GM12878 (cell line): Measurements from ENCODE around the gene DTD1. TPM values are rescaled to one million over a fixed set of nuclear protein-coding genes. Genes with fewer than 3 reads are reported as not detected.

Experiments used
- ATAC-seq: fragments of 200-7000 bp; cut with Tn5 transposase; 3 replicates; pipeline ENCODE4 v1.9.1; 2020; ENCODE audit warnings: mild to moderate bottlenecking, moderate library complexity
- BruUV-seq: library from RNA; stranded (reverse); fragments of 400-500 nt; replicated peaks from 2 replicates; lab custom pipeline; 2021; lab: Mats Ljungman, UMichigan
- CTCF ChIA-PET: fragments of 300-600 bp; sonication (Branson Sonifier 250); formaldehyde crosslinking; extraction: SDS; loops from one replicate; lab custom pipeline; 2021; ENCODE audit warnings: inconsistent platforms; lab: Yijun Ruan, JAX
- POLR2A ChIA-PET: fragments of 350-600 bp; formaldehyde crosslinking; extraction: SDS; loops from one replicate; lab custom pipeline; 2021; ENCODE audit warnings: inconsistent platforms; lab: Charles Lee
- RAD21 ChIA-PET: fragments of 300-600 bp; sonication (Branson Sonifier 250); formaldehyde crosslinking; loops from one replicate; lab custom pipeline; 2023; ENCODE audit warnings: antibody characterized with exemption; ENCODE audit not compliant: unreplicated experiment; lab: Charles Lee
- SMC1A ChIA-PET: fragments of 300-600 bp; sonication (Branson Sonifier 250); formaldehyde crosslinking; loops from one replicate; lab custom pipeline; 2023; ENCODE audit not compliant: unreplicated experiment, uncharacterized antibody; lab: Charles Lee
- DNase-seq: peaks from one replicate; pipeline ENCODE4 v3.0.0-alpha.2; 2011; ENCODE audit warnings: low read depth, low spot score
- FAIRE-seq: peaks from 3 replicates; lab custom pipeline; 2011; peaks lifted over from hg19 to GRCh38; lab: Jason Lieb, UNC
- H2AFZ ChIP-seq: 2 replicates; pipeline ENCODE4 v1.6.0; 2011; ENCODE audit warnings: low read depth, low read length, control low read depth; ENCODE audit not compliant: control insufficient read depth
- H3K27ac ChIP-seq: 2 replicates; pipeline ENCODE4 v1.5.1; 2011; ENCODE audit warnings: control low read depth; ENCODE audit not compliant: control insufficient read depth, insufficient read depth
- H3K27me3 ChIP-seq, 2 experiments: replicated peaks in 1 of 2; 2 replicates each; pipeline versions ENCODE4 v1.6.0 to v1.6.1; 2011; ENCODE audit warnings: low read length in 1 of 2; ENCODE audit not compliant: control insufficient read depth in 2 of 2, insufficient read depth in 2 of 2
- H3K36me3 ChIP-seq, 2 experiments: 2 replicates each; pipeline ENCODE4 v1.5.1; 2011; ENCODE audit warnings: low read length in 1 of 2; ENCODE audit not compliant: control insufficient read depth in 2 of 2, insufficient read depth in 2 of 2
- H3K4me1 ChIP-seq: 2 replicates; pipeline ENCODE4 v1.6.1; 2011; ENCODE audit warnings: mild to moderate bottlenecking, low read length, moderate library complexity, mixed read lengths; ENCODE audit not compliant: control insufficient read depth, insufficient read depth
- H3K4me2 ChIP-seq: 2 replicates; pipeline ENCODE4 v1.6.0; 2011; ENCODE audit warnings: control low read depth; ENCODE audit not compliant: control insufficient read depth, insufficient read depth
- H3K4me3 ChIP-seq: fragments of 200-600 bp; sonication (generic); 2 replicates; pipeline ENCODE4 v1.5.1; 2016
- H3K79me2 ChIP-seq: 2 replicates; pipeline ENCODE4 v1.6.0; 2011; ENCODE audit warnings: low read length; ENCODE audit not compliant: control insufficient read depth, insufficient read depth
- H3K9ac ChIP-seq: 2 replicates; pipeline ENCODE4 v1.8.0; 2011; ENCODE audit warnings: low read length, control low read depth, mixed read lengths; ENCODE audit not compliant: control insufficient read depth, insufficient read depth
- H3K9me3 ChIP-seq: replicated peaks from 3 replicates; pipeline ENCODE4 v1.5.1; 2011; ENCODE audit warnings: mild to moderate bottlenecking, low read length; ENCODE audit not compliant: control insufficient read depth, insufficient read depth
- H4K20me1 ChIP-seq: 2 replicates; pipeline ENCODE4 v1.6.0; 2011; ENCODE audit not compliant: control insufficient read depth, insufficient read depth
- BCL3 ChIP-seq: IDR thresholded peaks from 2 replicates; pipeline ENCODE4 v1.6.1; 2011; ENCODE audit warnings: borderline replicate concordance, low read depth, mild to moderate bottlenecking, moderate library complexity, low read length; ENCODE audit not compliant: insufficient read depth, poor library complexity, severe bottlenecking
- EGR1 ChIP-seq, 2 experiments: IDR thresholded peaks; 1 replicate in 1 of 2; 2 replicates in 1 of 2; pipeline ENCODE4 v1.6.1; 2011 to 2012; ENCODE audit warnings: low read depth in 2 of 2, low read length in 2 of 2, borderline replicate concordance in 1 of 2, mild to moderate bottlenecking in 1 of 2, moderate library complexity in 1 of 2
- ESRRA ChIP-seq: IDR thresholded peaks from 2 replicates; pipeline ENCODE4 v1.6.1; 2012; ENCODE audit warnings: mild to moderate bottlenecking, low read length, improper control_type of control experiment
- GATAD2B ChIP-seq: fragments of 450-650 bp; conservative IDR thresholded peaks from 2 replicates; pipeline ENCODE4 v1.6.1; 2017; ENCODE audit warnings: low read depth, mild to moderate bottlenecking, moderate library complexity
- HSF1 ChIP-seq: fragments of 150-350 bp; IDR thresholded peaks from 2 replicates; pipeline ENCODE4 v1.6.1; 2014; ENCODE audit warnings: mild to moderate bottlenecking, low read depth, low read length
- IKZF1 ChIP-seq: fragments of 450-650 bp; conservative IDR thresholded peaks from 2 replicates; pipeline ENCODE4 v1.6.1; 2017; ENCODE audit warnings: antibody characterized with exemption, mild to moderate bottlenecking
- JUNB ChIP-seq: IDR thresholded peaks from 2 replicates; pipeline ENCODE4 v1.6.1; 2016; ENCODE audit warnings: antibody characterized with exemption, mild to moderate bottlenecking
- KDM1A ChIP-seq: fragments of 200-600 bp; sonication (generic); IDR thresholded peaks from 2 replicates; pipeline ENCODE4 v1.6.1; 2016; ENCODE audit warnings: borderline replicate concordance
- MYC ChIP-seq: IDR thresholded peaks from 2 replicates; pipeline ENCODE4 v1.6.1; 2011; ENCODE audit warnings: mild to moderate bottlenecking, low read length, moderate library complexity, inconsistent platforms; ENCODE audit not compliant: insufficient read depth, insufficient replicate concordance, insufficient read length, severe bottlenecking
- NFIC ChIP-seq: IDR thresholded peaks from 2 replicates; pipeline ENCODE4 v1.6.1; 2012; ENCODE audit warnings: low read depth, mild to moderate bottlenecking, inconsistent platforms, low read length, moderate library complexity
- NFYB ChIP-seq: IDR thresholded peaks from 2 replicates; pipeline ENCODE4 v1.6.1; 2011; ENCODE audit warnings: low read depth, mild to moderate bottlenecking, low read length, improper control_type of control experiment, moderate library complexity; ENCODE audit not compliant: insufficient read depth
- POLR2AphosphoS5 ChIP-seq: IDR thresholded peaks from 2 replicates; pipeline ENCODE4 v1.6.1; 2011; ENCODE audit warnings: mild to moderate bottlenecking, low read length, inconsistent platforms
- RELA ChIP-seq: fragments of 450-650 bp; IDR thresholded peaks from 2 replicates; pipeline ENCODE4 v1.8.0; 2014; ENCODE audit warnings: borderline replicate concordance; ENCODE audit not compliant: partially characterized antibody
- STAT3 ChIP-seq: IDR thresholded peaks from 2 replicates; pipeline ENCODE4 v1.6.1; 2011; ENCODE audit warnings: low read depth, low read length, improper control_type of control experiment
- YBX1 ChIP-seq: fragments of 450-650 bp; IDR thresholded peaks from 2 replicates; pipeline ENCODE4 v1.6.1; 2016; ENCODE audit warnings: antibody characterized with exemption
- WGBS: methylation state at CpG from one replicate; pipeline ENCODE4 v1.1.6; 2016; ENCODE audit warnings: low lambda C conversion rate; ENCODE audit not compliant: insufficient replicate concordance, insufficient coverage; ENCODE audit errors: missing lambda C conversion rate; 5-methylcytosine and 5-hydroxymethylcytosine counted together
- in situ Hi-C: fragments of 300-500 bp; cut with MboI; formaldehyde crosslinking; loops from 9 replicates; pipeline ENCODE4 v1.14.3; 2018; ENCODE audit warnings: mixed read lengths
- intact Hi-C: fragments of 100-400 bp; cut with micrococcal nuclease; formaldehyde crosslinking; loops from one replicate; pipeline ENCODE4 v1.14.2; 2022; ENCODE audit not compliant: unreplicated experiment
- polyA plus RNA-seq, 11 experiments: library from polyadenylated mRNA; depleted of rRNA in 4 of 11; unstranded in 6 of 11; stranded (reverse) in 5 of 11; fragments of >200 nt; fragmentation: Nextera tagmentation in 4 of 11; fragmentation: Illumina TruSeq in 1 of 11; extraction: Ambion mirVana in 4 of 11; extraction: Trizol in 1 of 11; gene quantifications; 1 replicate in 1 of 11; 2 replicates in 10 of 11; pipeline versions ENCODE4 v1.2.1 to v1.2.3, GENCODE V29; 2011 to 2016; ENCODE audit warnings: inconsistent platforms in 2 of 11, missing spikeins in 2 of 11, low read depth in 1 of 11
- total RNA-seq, 4 experiments: library from RNA; depleted of rRNA in 3 of 4; stranded (reverse); fragments of >200 nt in 3 of 4; fragmentation: Illumina TruSeq in 1 of 4; extraction: Trizol in 1 of 4; gene quantifications; 2 replicates each; pipeline versions ENCODE4 v1.2.1 to v1.2.3, GENCODE V29; 2013 to 2021
- TF ChIP-seq, protein P1 (sequence below): IDR thresholded peaks from 2 replicates; pipeline ENCODE4 v1.6.1; 2011; ENCODE audit warnings: low read depth, mild to moderate bottlenecking, low read length, moderate library complexity, borderline replicate concordance; ENCODE audit errors: extremely low read depth
- TF ChIP-seq, protein P2 (sequence below): IDR thresholded peaks from 2 replicates; pipeline ENCODE4 v1.6.1; 2012; ENCODE audit warnings: low read depth, low read length, improper control_type of control experiment

DTD1 gene
- total and polyA plus RNA-seq, 10 of the 15 experiments (the other 5 are each of a cell fraction or from before 2014, with no cell fraction given): 24.3 to 99.8 (median 63.3) TPM

DNA sequence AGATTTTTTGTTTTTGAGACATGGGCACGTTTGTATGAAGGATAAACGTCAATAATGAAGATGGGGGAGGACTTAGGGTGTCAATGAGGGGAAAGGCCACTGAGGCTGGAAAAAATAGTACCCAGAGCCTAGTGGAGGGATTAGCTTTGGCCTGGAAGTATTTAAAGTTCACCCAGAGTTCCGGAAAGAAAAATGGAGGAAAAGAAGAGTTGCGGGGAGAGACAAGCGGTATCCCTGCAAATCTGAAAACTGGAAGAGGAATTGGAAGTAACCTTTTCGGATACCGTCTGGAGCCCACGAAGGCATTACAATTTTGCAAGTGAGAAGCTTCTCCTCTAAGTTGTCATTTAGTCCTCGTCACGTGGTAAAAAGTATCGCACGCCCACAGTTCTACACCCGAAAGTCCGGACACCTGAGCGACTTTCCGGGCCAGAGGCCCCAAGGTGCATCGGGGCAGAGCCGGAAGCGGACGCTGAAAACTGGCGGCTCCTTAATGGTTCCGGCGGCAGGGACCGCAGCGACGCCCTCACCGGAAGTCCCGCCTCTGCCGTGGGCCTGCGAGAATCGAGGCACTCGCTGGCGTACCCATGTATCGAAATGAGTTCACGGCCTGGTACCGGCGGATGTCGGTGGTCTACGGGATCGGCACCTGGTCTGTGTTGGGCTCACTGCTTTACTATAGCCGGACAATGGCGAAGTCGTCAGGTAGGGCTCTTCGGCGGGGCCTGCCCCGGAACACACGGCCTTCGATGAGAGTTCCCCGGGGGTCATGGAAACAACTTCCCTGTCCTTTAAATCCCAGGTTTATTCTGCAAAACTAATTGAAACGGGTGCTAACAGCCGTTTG lies 20.7 kb upstream of the DTD1 start, which contains the start of gene SMIM26:
TSS of gene SMIM26 (plus strand) at position 541 of the 847 bp plus-strand sequence. CDS start at position 588, 47 bp downstream.
- peak within 1 kb of the TSS; percentile 78 for H3K27ac ChIP-seq
- no peaks in the 10 kb centered on the region for H3K27me3 ChIP-seq
- H3K4me2 ChIP-seq: peak within 1 kb of the TSS; percentile 84
- intact Hi-C loops: loop anchor here (2.0 kb wide), 4 partner anchors 20 to 154 kb away; partner anchors contain the start of genes RBBP9 and SEC23B
- H3K9ac ChIP-seq: peak within 1 kb of the TSS; percentile 83
- ChIA-PET SMC1A (interaction anchor here (1.3 to 1.7 kb wide), 3 partner anchors 10 to 100 kb away, joined by 4 to 6 read pairs (median 4); partner anchors contain the start of genes DZANK1 and POLR3F), RAD21 (interaction anchor here (1.6 to 1.7 kb wide), 2 partner anchors 21 to 60 kb away, joined by 3 to 8 read pairs; partner anchors contain the start of gene SEC23B), POLR2A (interaction anchor here (0.8 to 1.2 kb wide), 5 partner anchors 22 to 123 kb away, joined by 3 to 7 read pairs (median 3); partner anchors contain the start of genes RBBP9 and SEC23B), CTCF (interaction anchor here (0.8 to 1.1 kb wide), 3 partner anchors 22 to 72 kb away, joined by 3 read pairs; no protein-coding TSS in a partner anchor)
- peak; percentile 80 for DNase-seq
- peak within 1 kb of the TSS; percentile 87 for H2AFZ ChIP-seq
- peak; percentile 100 for ATAC-seq
- peaks cover 4% of the 10 kb centered on the region; the same call in 1 of the 2 replicates for H3K4me1 ChIP-seq
- H3K4me3 ChIP-seq: peak within 1 kb of the TSS; percentile 98
- 2% methylated on average over 51 of the region's 51 CpGs for WGBS
- in situ Hi-C loops: no loop called here
- H3K79me2 ChIP-seq: peaks cover 16% of the 10 kb centered on the region
- H4K20me1 ChIP-seq: no peaks in the 10 kb centered on the region
- H3K9me3 ChIP-seq: no peaks in the 10 kb centered on the region; the same call in 2 of the 3 replicates
- peaks cover 0 to 7% of the 10 kb centered on the region in 2 experiments; a peak in 2 of 4 replicates for H3K36me3 ChIP-seq
- peak; percentile 82 for FAIRE-seq
- TSS peak; percentile 99 for BruUV-seq
- TF ChIP-seq, protein P1, sequence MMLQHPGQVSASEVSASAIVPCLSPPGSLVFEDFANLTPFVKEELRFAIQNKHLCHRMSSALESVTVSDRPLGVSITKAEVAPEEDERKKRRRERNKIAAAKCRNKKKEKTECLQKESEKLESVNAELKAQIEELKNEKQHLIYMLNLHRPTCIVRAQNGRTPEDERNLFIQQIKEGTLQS: no peak
- TF ChIP-seq KDM1A: no peak
- TF ChIP-seq, protein P2, sequence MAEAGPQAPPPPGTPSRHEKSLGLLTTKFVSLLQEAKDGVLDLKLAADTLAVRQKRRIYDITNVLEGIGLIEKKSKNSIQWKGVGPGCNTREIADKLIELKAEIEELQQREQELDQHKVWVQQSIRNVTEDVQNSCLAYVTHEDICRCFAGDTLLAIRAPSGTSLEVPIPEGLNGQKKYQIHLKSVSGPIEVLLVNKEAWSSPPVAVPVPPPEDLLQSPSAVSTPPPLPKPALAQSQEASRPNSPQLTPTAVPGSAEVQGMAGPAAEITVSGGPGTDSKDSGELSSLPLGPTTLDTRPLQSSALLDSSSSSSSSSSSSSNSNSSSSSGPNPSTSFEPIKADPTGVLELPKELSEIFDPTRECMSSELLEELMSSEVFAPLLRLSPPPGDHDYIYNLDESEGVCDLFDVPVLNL: no peak
- TF ChIP-seq GATAD2B: peak; percentile 66; the same call in 1 of the 2 replicates
- 0 out of 2 replicates have a peak, but pooled peaks have one; percentile 10 for TF ChIP-seq HSF1
- no peak for TF ChIP-seq BCL3
- no peak for TF ChIP-seq NFYB
- TF ChIP-seq RELA: peak; percentile 19
- no peak for TF ChIP-seq EGR1 (IDR thresholded peaks at IDR 0.05; ENCODE audit: borderline replicate concordance in 1 of 2, low read depth in 2 of 2, low read length in 2 of 2)
- no peak for TF ChIP-seq YBX1
- TF ChIP-seq NFIC: no peak
- TF ChIP-seq JUNB: no peak
- TF ChIP-seq IKZF1: peak; percentile 71; the same call in 1 of the 2 replicates
- TF ChIP-seq STAT3: no peak
- TF ChIP-seq ESRRA: 0 out of 2 replicates have a peak, but pooled peaks have one; percentile 51
- TF ChIP-seq POLR2AphosphoS5: peak; percentile 92
- no peak for TF ChIP-seq MYC
